ENCODE results near the gene MYO3B. TPM values are rescaled to one million over a fixed set of nuclear protein-coding genes. Genes with fewer than 3 reads are reported as not detected.

Gene MYO3B
- total and polyA plus RNA-seq, 2 donors (not counting 3 experiments of a cell fraction or from before 2014, with no cell fraction given): 0.03 TPM; not detected in 1

GRCh38 chr2:170371231-170371998 is 193.5 kb downstream of the MYO3B start:
- DNase-seq (ENCODE audit: low read depth, low spot score): no peak
- Histone ChIP-seq H4K20me1 (replicated peaks; ENCODE audit: control insufficient read depth, extremely low read depth, insufficient read depth, low read length) (no peaks in the 10 kb centered on the region), H3K4me3 (replicated peaks in 1 of 3; ENCODE audit: insufficient read depth in 1 of 3, low read depth in 1 of 3, low read length in 3 of 3) (no peak overlapping the region), H3K79me2 (ENCODE audit: control insufficient read depth, insufficient read depth, low read length) (no peaks in the 10 kb centered on the region), H2AFZ (ENCODE audit: low read depth, low read length) (no peak overlapping the region), H3K36me3 (ENCODE audit: control insufficient read depth in 2 of 2, extremely low read depth in 1 of 2, insufficient read depth in 2 of 2, low read length in 2 of 2) (no peaks in the 10 kb centered on the region), H3K4me1 (ENCODE audit: control insufficient read depth, extremely low read depth, insufficient read depth, low read length) (no peaks in the 10 kb centered on the region), H3K4me2 (ENCODE audit: insufficient read depth, low read length) (no peak overlapping the region), H3K9me1 (replicated peaks; ENCODE audit: control insufficient read depth, extremely low read depth, insufficient read depth, low read length) (no peaks in the 10 kb centered on the region), H3K9ac (replicated peaks; ENCODE audit: extremely low read depth, insufficient read depth, low read length) (no peak overlapping the region), H3K27me3 (ENCODE audit: control insufficient read depth in 2 of 2, insufficient read depth in 2 of 2, low read length in 2 of 2) (peaks cover 37 to 53% of the 10 kb centered on the region in 2 experiments), H3K27ac (ENCODE audit: insufficient read depth, low read depth, low read length) (no peak overlapping the region), H3K9me3 (replicated peaks; ENCODE audit: control insufficient read depth, insufficient read depth, low read length) (no peaks in the 10 kb centered on the region)
- ChIA-PET POLR2A (no interaction called here), CTCF (interaction anchor here (0.7 to 5.0 kb wide), 8 partner anchors 10 to 919 kb away, joined by 3 to 63 read pairs (median 8); no protein-coding TSS in a partner anchor)
- intact Hi-C loops (cut with micrococcal nuclease) (no loop called here), dilution Hi-C loops (cut with MboI; ENCODE audit: extremely low pct_ligation_motif_present, low sequenced_read_pairs) (no loop called here)
- BruUV-seq (replicated peaks): no TSS peak
- no peak for FAIRE-seq
- no peak for TF ChIP-seq FOS (IDR thresholded peaks at IDR 0.05; ENCODE audit: borderline replicate concordance, insufficient read depth, low read length)
- TF ChIP-seq MYC (IDR thresholded peaks at IDR 0.05; ENCODE audit: low read depth, low read length): no peak
- no peak for TF ChIP-seq POLR2A (IDR thresholded peaks at IDR 0.05; ENCODE audit: low read depth, low read length)
- TF ChIP-seq POLR2AphosphoS5 (IDR thresholded peaks at IDR 0.05; ENCODE audit: insufficient read depth, low read depth, low read length): no peak
- no peak for TF ChIP-seq CTCF (IDR thresholded peaks at IDR 0.05; ENCODE audit: extremely low read depth in 1 of 2, insufficient read depth in 1 of 2, low read depth in 1 of 2, low read length in 2 of 2)
- no peak for TF ChIP-seq GATA2 (IDR thresholded peaks at IDR 0.05; ENCODE audit: insufficient read depth, insufficient read length, low read depth, low read length)
- no peak for TF ChIP-seq MAX (IDR thresholded peaks at IDR 0.05; ENCODE audit: insufficient read depth, insufficient read length)
- TF ChIP-seq JUN (IDR thresholded peaks at IDR 0.05; ENCODE audit: borderline replicate concordance, insufficient read depth, insufficient read length, low read depth): no peak
- no peak for TF ChIP-seq EZH2 (IDR thresholded peaks at IDR 0.05; ENCODE audit: borderline replicate concordance, low read depth, low read length, severe bottlenecking)
